ENCODE data around the gene CPLX4. TPM values are rescaled to one million over a fixed set of nuclear protein-coding genes. Genes with fewer than 3 reads are reported as not detected.

Gene CPLX4
- total RNA-seq, 1 donor from 2014 or later, result not detected

DNA sequence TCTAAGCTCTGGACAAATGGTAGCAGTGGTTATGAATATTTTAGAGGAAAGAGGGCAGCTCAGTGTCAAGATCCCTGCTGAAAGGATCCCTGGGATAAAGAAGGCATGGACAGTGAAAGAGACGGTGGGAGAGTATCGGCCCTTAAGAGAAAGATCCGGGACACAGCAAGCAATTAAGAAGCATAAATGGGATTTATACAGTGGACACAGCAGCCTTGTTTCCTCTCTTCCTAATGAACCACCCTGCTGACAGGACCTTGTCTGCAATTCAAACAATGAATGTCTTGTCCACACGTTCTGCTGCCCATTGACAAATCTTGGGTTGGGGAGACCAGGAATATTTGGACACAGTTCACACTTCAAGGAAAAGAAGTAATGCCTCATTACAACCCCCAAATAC, 16.5 kb downstream of the CPLX4 start:
- H3K36me3 ChIP-seq, result no peaks in the 10 kb centered on the region
- H3K9me3 ChIP-seq, result no peaks in the 10 kb centered on the region
- intact Hi-C loops (cut with DNase I), result no loop called here
- H3K27ac ChIP-seq, result no peak overlapping the region
- H3K4me1 ChIP-seq, result no peaks in the 10 kb centered on the region
- H3K4me3 ChIP-seq, result no peak overlapping the region
- no peaks in the 10 kb centered on the region for H3K27me3 ChIP-seq
- TF ChIP-seq, protein P1, sequence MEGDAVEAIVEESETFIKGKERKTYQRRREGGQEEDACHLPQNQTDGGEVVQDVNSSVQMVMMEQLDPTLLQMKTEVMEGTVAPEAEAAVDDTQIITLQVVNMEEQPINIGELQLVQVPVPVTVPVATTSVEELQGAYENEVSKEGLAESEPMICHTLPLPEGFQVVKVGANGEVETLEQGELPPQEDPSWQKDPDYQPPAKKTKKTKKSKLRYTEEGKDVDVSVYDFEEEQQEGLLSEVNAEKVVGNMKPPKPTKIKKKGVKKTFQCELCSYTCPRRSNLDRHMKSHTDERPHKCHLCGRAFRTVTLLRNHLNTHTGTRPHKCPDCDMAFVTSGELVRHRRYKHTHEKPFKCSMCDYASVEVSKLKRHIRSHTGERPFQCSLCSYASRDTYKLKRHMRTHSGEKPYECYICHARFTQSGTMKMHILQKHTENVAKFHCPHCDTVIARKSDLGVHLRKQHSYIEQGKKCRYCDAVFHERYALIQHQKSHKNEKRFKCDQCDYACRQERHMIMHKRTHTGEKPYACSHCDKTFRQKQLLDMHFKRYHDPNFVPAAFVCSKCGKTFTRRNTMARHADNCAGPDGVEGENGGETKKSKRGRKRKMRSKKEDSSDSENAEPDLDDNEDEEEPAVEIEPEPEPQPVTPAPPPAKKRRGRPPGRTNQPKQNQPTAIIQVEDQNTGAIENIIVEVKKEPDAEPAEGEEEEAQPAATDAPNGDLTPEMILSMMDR (IDR thresholded peaks at IDR 0.05), result no peak
- DNase-seq (ENCODE audit: low spot score in 2 of 2), result no peak

DNA sequence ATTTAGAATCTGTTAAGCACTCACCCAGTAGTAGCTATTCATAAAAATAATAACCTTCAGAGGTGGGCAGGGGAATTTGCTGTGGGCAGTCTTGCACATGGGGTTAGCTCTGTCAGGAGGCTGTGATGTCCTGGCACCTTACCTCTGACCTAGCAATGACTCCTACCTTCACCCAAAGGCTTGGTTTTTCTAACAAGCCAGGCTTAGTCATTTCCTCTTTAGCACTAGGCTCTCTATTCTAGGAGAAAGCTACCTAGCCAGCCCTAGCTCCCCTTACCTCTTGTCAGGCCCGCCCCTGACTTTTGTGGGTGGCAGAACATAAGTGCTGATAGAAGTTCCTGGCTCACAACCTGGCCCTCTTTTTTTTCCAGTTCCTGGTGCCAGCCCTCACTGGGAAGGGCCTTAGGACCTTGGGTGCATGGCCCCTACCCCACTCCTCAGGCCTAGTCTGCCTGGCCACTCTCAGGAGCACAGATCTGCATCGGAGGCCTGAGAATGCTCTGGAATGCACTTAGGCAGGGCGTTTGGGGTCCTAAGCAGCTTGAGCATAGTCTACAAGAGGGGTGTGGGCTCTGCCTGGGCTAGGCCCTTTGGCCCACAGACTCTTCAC, 17.7 kb downstream of the CPLX4 start:
- no peak overlapping the region for H3K4me3 ChIP-seq
- intact Hi-C loops (cut with DNase I), result no loop called here
- no peak for DNase-seq (ENCODE audit: low spot score in 2 of 2)

DNA sequence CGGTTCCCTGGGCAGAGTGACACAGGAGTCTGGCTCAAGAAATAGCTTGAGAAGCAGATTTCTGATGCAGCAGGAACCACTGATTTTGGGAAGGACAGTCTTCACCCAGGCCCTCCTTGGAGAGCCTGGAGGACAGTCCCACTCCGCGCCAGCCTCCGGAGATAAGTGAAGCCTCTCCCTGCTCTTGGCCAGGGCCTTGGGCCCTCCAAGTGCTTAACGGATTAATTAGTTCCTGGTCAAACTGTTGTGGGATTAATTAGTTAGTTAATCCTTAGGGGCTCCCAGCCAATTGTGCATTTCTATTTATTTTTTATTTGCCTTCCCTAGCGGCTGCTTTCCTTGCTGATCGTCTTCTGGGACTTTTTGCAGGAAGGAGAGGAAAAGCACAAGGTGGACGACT, 19.6 kb downstream of the CPLX4 start:
- Histone ChIP-seq H3K9me3 (no peaks in the 10 kb centered on the region), H3K36me3 (no peaks in the 10 kb centered on the region), H3K27me3 (no peaks in the 10 kb centered on the region), H3K27ac (no peak overlapping the region), H3K4me1 (no peaks in the 10 kb centered on the region), H3K4me3 (no peak overlapping the region)
- intact Hi-C loops (cut with DNase I), result no loop called here
- DNase-seq (ENCODE audit: low spot score in 2 of 2), result no peak
- TF ChIP-seq, protein P1 (IDR thresholded peaks at IDR 0.05), result no peak

More for the DNA sequence above, 17.7 kb downstream of the CPLX4 start:
- TF ChIP-seq, protein P1 (IDR thresholded peaks at IDR 0.05), result no peak
- no peaks in the 10 kb centered on the region for H3K27me3 ChIP-seq
- no peaks in the 10 kb centered on the region for H3K36me3 ChIP-seq
- H3K4me1 ChIP-seq, result no peaks in the 10 kb centered on the region
- H3K27ac ChIP-seq, result no peak overlapping the region
- no peaks in the 10 kb centered on the region for H3K9me3 ChIP-seq

DNA sequence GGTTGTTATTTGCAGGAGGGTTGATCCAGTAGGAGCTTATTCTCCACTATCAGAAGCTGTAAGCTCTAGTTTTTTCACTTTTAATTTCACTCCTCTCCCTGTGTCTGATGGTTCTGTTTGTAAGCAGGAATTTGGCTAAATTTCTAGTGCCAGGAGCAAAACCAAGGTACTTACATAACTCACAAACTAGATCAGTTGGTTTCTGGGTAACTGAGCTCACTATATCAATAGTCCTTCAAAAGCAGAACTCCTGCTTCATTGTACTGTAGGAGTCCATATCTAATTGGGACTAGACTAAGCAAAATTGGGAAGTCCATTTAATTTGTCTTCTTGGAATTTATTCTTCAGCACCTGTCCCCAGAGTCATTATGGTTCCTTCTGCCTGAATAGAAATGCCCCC, 25.1 kb downstream of the CPLX4 start:
- H3K27ac ChIP-seq, result no peak overlapping the region
- no peaks in the 10 kb centered on the region for H3K4me1 ChIP-seq
- no peaks in the 10 kb centered on the region for H3K36me3 ChIP-seq
- H3K4me3 ChIP-seq, result no peak overlapping the region
- intact Hi-C loops (cut with DNase I), result no loop called here
- no peaks in the 10 kb centered on the region for H3K27me3 ChIP-seq
- no peaks in the 10 kb centered on the region for H3K9me3 ChIP-seq
- TF ChIP-seq, protein P1 (IDR thresholded peaks at IDR 0.05), result no peak
- DNase-seq (ENCODE audit: low spot score in 2 of 2), result no peak

DNA sequence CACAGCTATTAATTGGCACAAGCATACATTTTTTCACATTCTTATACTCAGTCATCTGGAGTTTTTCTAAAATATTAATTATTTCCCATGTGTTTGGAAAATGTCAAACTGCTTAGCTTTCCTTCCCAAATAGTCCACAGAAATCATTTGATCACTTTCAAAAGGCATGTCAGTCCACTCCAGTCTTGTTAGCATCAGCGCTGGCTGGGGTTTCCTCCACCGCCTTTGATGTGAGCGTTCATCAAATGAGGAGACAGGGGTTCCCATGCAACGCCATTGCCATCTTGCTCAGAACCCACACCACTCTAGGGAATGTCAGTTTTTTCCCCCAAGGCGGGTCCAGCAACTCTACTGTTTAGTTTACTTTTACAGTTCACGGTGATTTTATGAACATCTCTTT, 32.1 kb downstream of the CPLX4 start:
- no peak overlapping the region for H3K4me3 ChIP-seq
- intact Hi-C loops (cut with DNase I), result no loop called here
- no peaks in the 10 kb centered on the region for H3K9me3 ChIP-seq
- no peak overlapping the region for H3K27ac ChIP-seq
- H3K36me3 ChIP-seq, result no peaks in the 10 kb centered on the region
- TF ChIP-seq, protein P1 (IDR thresholded peaks at IDR 0.05), result no peak
- H3K4me1 ChIP-seq, result no peaks in the 10 kb centered on the region
- no peak for DNase-seq (ENCODE audit: low spot score in 2 of 2)
- no peaks in the 10 kb centered on the region for H3K27me3 ChIP-seq

DNA sequence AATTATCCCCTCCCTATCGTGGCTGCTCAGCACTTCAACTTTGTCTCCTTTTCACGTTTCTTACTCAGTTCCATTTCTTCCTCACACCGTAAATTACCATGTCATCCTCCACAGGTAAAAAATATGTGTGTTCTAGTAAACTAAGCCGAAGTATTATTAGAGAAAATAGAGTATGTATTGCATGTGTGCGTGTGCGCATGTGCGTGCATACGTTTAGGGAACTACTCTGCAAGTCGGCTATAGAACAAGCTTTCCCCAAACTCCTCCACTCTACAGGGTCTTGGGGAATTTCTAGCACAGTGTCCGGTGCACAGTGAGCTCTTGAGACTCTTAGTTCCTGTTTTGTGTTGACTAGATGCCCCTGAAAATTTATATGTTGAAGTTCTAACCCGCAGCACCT, 36.1 kb downstream of the CPLX4 start:
- TF ChIP-seq, protein P1 (IDR thresholded peaks at IDR 0.05), result no peak
- no peaks in the 10 kb centered on the region for H3K4me1 ChIP-seq
- intact Hi-C loops (cut with DNase I), result no loop called here
- no peak overlapping the region for H3K4me3 ChIP-seq
- H3K27ac ChIP-seq, result no peak overlapping the region
- H3K9me3 ChIP-seq, result no peaks in the 10 kb centered on the region
- no peaks in the 10 kb centered on the region for H3K36me3 ChIP-seq
- no peaks in the 10 kb centered on the region for H3K27me3 ChIP-seq
- DNase-seq (ENCODE audit: low spot score in 2 of 2), result no peak

Measured in ascending aorta (tissue), 2 donors.